ENCODE measurements around the gene ANXA6.

GRCh38 chr5:151068433-151069197, 89.0 kb downstream of the ANXA6 start:
- TF ChIP-seq TCF12 (IDR thresholded peaks at IDR 0.05) = no peak
- TF ChIP-seq CTCF (IDR thresholded peaks at IDR 0.05) = no peak
- TF ChIP-seq EP300 (IDR thresholded peaks at IDR 0.05; ENCODE audit: borderline replicate concordance in 1 of 2, low read depth in 1 of 2, low read length in 1 of 2) = no peak
- TF ChIP-seq RAD21 (IDR thresholded peaks at IDR 0.05; ENCODE audit: low read length) = no peak
- no peak for TF ChIP-seq REST (IDR thresholded peaks at IDR 0.05; ENCODE audit: low read depth, low read length)
- no peak for TF ChIP-seq POLR2AphosphoS5 (IDR thresholded peaks at IDR 0.05; ENCODE audit: low read depth, low read length)
- TF ChIP-seq MAX (IDR thresholded peaks at IDR 0.05; ENCODE audit: low read depth) = no peak
- no peak for TF ChIP-seq TAF1 (IDR thresholded peaks at IDR 0.05; ENCODE audit: borderline replicate concordance, low read depth, low read length)
- TF ChIP-seq YY1 (IDR thresholded peaks at IDR 0.05; ENCODE audit: low read depth) = no peak

Data from SK-N-SH (cell line).